Prostate gland (tissue), 2 donors: ENCODE results near the gene CD40LG. TPM values are rescaled to one million over a fixed set of nuclear protein-coding genes. Genes with fewer than 3 reads are reported as not detected.

Experiments used
- DNase-seq: peaks from one replicate; pipeline ENCODE4 v3.0.0-alpha.2; 2019; ENCODE audit warnings: low spot score
- H3K27ac ChIP-seq, 2 donors: fragments of 200-600 bp; sonication (generic); 2 replicates each; pipeline ENCODE4 v1.5.1; 2017 to 2019
- H3K27me3 ChIP-seq: fragments of 200-600 bp; sonication (generic); replicated peaks from 2 replicates; pipeline ENCODE4 v1.5.1; 2019; ENCODE audit not compliant: insufficient read depth
- H3K36me3 ChIP-seq, 2 donors: fragments of 200-600 bp; sonication (generic); 1 replicate in 1 of 2; 2 replicates in 1 of 2; pipeline versions ENCODE4 v1.5.1 to v1.8.1; 2017 to 2019
- H3K4me1 ChIP-seq: fragments of 200-600 bp; sonication (generic); replicated peaks from 2 replicates; pipeline ENCODE4 v1.5.1; 2019
- H3K4me3 ChIP-seq, 2 donors: fragments of 200-600 bp; sonication (generic); 2 replicates each; pipeline ENCODE4 v1.5.1; 2017 to 2019
- H3K9me3 ChIP-seq: fragments of 200-600 bp; sonication (generic); 2 replicates; pipeline ENCODE4 v1.5.1; 2017
- POLR2A ChIP-seq: fragments of 450-650 bp; IDR thresholded peaks from one replicate; pipeline ENCODE4 v1.6.1; 2016; ENCODE audit warnings: antibody characterized with exemption, mild to moderate bottlenecking
- POLR2AphosphoS5 ChIP-seq: sonication (generic); formaldehyde crosslinking; IDR thresholded peaks from one replicate; pipeline ENCODE4 v1.6.1; 2017; ENCODE audit warnings: antibody characterized with exemption
- WGBS: methylation state at CpG from one replicate; pipeline ENCODE4 v1.1.5; 2018; 5-methylcytosine and 5-hydroxymethylcytosine counted together
- intact Hi-C: fragments of 100-400 bp; cut with DNase I; formaldehyde crosslinking; loops from one replicate; pipeline ENCODE4 v1.14.2; 2022
- total RNA-seq, 2 donors: library from RNA; depleted of rRNA; stranded (reverse); fragments of >200 nt; gene quantifications; one replicate each; pipeline ENCODE4 v1.1.0, GENCODE V29; 2016
- TF ChIP-seq, protein P1 (sequence below), 4 experiments: fragments of 200-600 bp in 2 of 4; fragments of 450-650 bp in 2 of 4; sonication (generic) in 2 of 4; IDR thresholded peaks; 1 replicate in 3 of 4; 2 replicates in 1 of 4; pipeline ENCODE4 v1.5.1; 2016 to 2019; ENCODE audit warnings: antibody characterized with exemption in 4 of 4, mild to moderate bottlenecking in 2 of 4, moderate library complexity in 2 of 4

Gene CD40LG
- total RNA-seq, 2 donors from 2014 or later, result not detected

DNA sequence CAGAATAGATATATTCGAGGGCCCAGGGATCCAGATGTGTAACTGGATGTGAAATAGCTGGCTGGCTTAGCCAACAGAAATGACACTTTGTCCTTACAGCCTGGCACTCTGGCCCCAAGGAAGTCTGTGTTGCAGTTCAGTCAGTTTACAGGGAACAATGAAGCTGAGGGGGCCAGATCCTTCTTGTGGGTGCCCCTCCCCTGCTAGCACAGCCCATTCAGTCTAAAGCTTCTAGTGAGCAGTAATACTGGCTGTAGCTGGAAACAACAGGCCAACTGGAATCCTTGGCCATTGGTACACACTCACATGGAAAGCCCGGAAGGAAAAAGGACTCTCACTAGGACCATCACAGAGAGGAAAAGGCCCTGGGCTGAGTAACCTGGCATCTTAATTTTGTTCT, 22.7 kb upstream of the CD40LG start:
- Histone ChIP-seq H3K4me1 (no peaks in the 10 kb centered on the region), H3K4me3 (no peak overlapping the region), H3K27me3 (no peaks in the 10 kb centered on the region), H3K36me3 (no peaks in the 10 kb centered on the region), H3K9me3 (no peaks in the 10 kb centered on the region), H3K27ac (no peak overlapping the region)
- WGBS, result 92% methylated on average over 2 of the region's 2 CpGs
- intact Hi-C loops, result no loop called here
- DNase-seq, result no peak
- no peak for TF ChIP-seq POLR2AphosphoS5
- no peak for TF ChIP-seq POLR2A
- TF ChIP-seq, protein P1, sequence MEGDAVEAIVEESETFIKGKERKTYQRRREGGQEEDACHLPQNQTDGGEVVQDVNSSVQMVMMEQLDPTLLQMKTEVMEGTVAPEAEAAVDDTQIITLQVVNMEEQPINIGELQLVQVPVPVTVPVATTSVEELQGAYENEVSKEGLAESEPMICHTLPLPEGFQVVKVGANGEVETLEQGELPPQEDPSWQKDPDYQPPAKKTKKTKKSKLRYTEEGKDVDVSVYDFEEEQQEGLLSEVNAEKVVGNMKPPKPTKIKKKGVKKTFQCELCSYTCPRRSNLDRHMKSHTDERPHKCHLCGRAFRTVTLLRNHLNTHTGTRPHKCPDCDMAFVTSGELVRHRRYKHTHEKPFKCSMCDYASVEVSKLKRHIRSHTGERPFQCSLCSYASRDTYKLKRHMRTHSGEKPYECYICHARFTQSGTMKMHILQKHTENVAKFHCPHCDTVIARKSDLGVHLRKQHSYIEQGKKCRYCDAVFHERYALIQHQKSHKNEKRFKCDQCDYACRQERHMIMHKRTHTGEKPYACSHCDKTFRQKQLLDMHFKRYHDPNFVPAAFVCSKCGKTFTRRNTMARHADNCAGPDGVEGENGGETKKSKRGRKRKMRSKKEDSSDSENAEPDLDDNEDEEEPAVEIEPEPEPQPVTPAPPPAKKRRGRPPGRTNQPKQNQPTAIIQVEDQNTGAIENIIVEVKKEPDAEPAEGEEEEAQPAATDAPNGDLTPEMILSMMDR (IDR thresholded peaks at IDR 0.05), result no peak

DNA sequence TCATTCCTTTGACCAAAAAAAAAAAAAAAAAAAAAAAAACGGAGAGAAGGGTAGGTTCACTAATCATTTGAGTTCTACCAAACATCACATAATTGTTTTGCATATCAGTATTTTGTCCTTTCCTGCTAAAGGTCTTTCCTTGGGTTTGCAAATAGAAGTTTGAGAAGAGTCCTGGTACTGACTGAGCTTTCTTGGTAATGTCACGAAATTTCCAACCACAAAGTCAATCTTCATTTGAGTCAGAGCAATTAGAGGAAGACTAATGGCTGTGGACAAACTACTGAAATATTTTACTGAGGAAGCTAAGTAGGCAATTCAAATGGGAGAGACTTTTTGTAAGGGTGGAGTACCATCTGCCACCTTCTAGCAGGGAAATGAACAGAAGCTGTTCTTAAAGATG, 21.7 kb upstream of the CD40LG start:
- Histone ChIP-seq H3K4me1 (no peaks in the 10 kb centered on the region), H3K9me3 (no peaks in the 10 kb centered on the region), H3K27me3 (no peaks in the 10 kb centered on the region), H3K27ac (no peak overlapping the region), H3K36me3 (no peaks in the 10 kb centered on the region), H3K4me3 (no peak overlapping the region)
- no peak for DNase-seq
- WGBS, result 75% methylated on average over 2 of the region's 2 CpGs
- TF ChIP-seq, protein P1 (IDR thresholded peaks at IDR 0.05), result no peak
- no peak for TF ChIP-seq POLR2AphosphoS5
- TF ChIP-seq POLR2A, result no peak
- intact Hi-C loops, result no loop called here

DNA sequence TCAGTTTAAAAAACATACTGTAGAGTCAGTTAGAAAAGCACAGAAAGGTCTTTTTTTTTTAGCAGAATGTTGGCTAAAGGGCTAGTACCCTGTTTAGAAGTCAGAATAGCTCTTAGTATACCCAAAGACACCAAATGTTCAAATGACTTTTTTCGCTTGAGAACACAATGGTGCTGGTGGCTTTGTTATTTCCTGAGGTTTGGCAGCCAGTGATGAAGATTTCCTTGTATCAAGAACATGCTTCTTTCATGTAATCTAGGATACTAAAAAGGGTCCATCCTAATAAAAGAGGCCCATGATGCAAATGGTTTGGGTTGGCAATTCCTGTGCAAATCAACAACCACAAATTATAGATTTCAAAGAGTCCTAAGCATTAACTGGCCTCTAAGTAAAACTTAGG, 21.1 kb upstream of the CD40LG start:
- H3K36me3 ChIP-seq, result no peaks in the 10 kb centered on the region
- no peak overlapping the region for H3K27ac ChIP-seq
- no peaks in the 10 kb centered on the region for H3K9me3 ChIP-seq
- TF ChIP-seq, protein P1 (IDR thresholded peaks at IDR 0.05), result no peak
- no peak for TF ChIP-seq POLR2AphosphoS5
- no peak for TF ChIP-seq POLR2A
- no peak overlapping the region for H3K4me3 ChIP-seq
- H3K4me1 ChIP-seq, result no peaks in the 10 kb centered on the region
- H3K27me3 ChIP-seq, result no peaks in the 10 kb centered on the region
- intact Hi-C loops, result no loop called here
- no peak for DNase-seq
- 100% methylated on average over 1 of the region's 1 CpG for WGBS

DNA sequence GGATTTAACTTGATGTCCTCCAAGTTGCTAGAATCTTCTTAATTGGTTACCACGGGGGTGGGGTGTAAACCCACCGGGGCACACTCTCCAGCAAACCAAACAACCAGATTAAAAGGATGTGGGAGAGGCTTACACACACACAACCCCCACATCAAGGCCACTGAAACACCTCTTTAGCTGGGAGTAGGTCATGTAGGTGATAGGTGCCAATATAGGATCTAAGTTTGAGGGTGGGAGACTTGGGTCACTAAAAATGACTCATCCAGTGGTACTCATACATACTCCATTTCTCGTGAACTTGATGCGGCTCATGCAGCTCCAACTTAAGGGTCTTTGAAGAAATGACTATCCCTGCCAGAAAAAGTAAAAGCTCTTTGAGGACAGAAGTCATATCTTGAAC, 20.5 kb upstream of the CD40LG start:
- intact Hi-C loops, result no loop called here
- H3K27ac ChIP-seq, result no peak overlapping the region
- H3K4me3 ChIP-seq, result no peak overlapping the region
- no peaks in the 10 kb centered on the region for H3K9me3 ChIP-seq
- no peaks in the 10 kb centered on the region for H3K36me3 ChIP-seq
- H3K4me1 ChIP-seq, result no peaks in the 10 kb centered on the region
- H3K27me3 ChIP-seq, result no peaks in the 10 kb centered on the region
- TF ChIP-seq POLR2A (no peak), POLR2AphosphoS5 (no peak)
- TF ChIP-seq, protein P1 (IDR thresholded peaks at IDR 0.05), result no peak
- 78% methylated on average over 2 of the region's 4 CpGs for WGBS
- no peak for DNase-seq

DNA sequence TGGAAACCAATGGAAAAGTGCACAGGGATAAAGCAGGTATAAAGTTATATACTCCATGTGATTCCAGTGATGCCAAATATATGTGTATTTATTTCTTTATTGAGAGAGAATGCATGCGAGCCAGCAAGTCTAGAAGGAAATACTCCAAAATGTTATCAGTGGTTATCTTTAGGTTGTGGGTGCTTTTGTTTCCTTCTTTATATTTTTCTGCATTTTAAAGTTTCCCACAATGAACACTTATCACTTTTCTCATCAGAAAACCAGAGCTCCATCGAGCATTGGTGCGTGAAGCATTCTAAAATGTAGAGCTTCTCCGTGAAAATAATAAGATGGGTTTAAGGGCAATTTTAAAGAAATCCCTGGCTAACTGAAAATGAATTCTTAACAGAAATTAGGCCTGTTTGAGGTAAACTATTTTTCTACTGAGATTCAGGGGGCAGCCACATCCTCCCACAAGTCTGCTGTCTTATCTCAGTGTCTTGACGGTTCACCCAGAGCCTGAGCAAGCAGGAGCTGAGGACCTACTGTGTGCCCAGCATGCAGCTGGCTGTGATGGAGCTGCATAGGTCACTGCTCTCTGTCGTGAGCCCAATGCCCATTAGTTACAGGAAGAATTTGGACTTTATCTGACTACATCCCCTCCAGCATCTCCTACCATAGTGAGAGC, 18.7 kb upstream of the CD40LG start:
- H3K9me3 ChIP-seq, result no peaks in the 10 kb centered on the region
- H3K27me3 ChIP-seq, result no peaks in the 10 kb centered on the region
- TF ChIP-seq POLR2A, result no peak
- intact Hi-C loops, result no loop called here
- H3K4me1 ChIP-seq, result no peaks in the 10 kb centered on the region
- H3K36me3 ChIP-seq, result no peaks in the 10 kb centered on the region
- H3K27ac ChIP-seq, result no peak overlapping the region
- H3K4me3 ChIP-seq, result no peak overlapping the region
- no peak for DNase-seq
- 64% methylated on average over 6 of the region's 6 CpGs for WGBS
